CD4-positive, alpha-beta T cell treated with Interleukin-1 beta for 1 hour (primary cell): ENCODE data around the gene NF1.

Source experiments
- DNase-seq, 2 donors: peaks; one replicate each; pipeline ENCODE4 v3.0.0-alpha.2; 2020 to 2022

The NF1 gene

GRCh38 chr17:31412511-31412910, 317.7 kb downstream of the NF1 start:
- DNase-seq: no peak

- no peak for DNase-seq
Observed at GRCh38 chr17:31413081-31413799, 318.5 kb downstream of the NF1 start.

- no peak for DNase-seq
Observed at GRCh38 chr17:31413874-31414549, 319.2 kb downstream of the NF1 start.

- no peak for DNase-seq
Observed at GRCh38 chr17:31414550-31414918, 319.8 kb downstream of the NF1 start.

- DNase-seq: peak in 1 of 2 donors; percentile 24
Observed at GRCh38 chr17:31415004-31415454, 320.3 kb downstream of the NF1 start.

- DNase-seq: no peak
Observed at GRCh38 chr17:31415640-31416502, 321.1 kb downstream of the NF1 start.

- no peak for DNase-seq
Observed at GRCh38 chr17:31416503-31416923, 321.7 kb downstream of the NF1 start.

- DNase-seq: no peak
Observed at GRCh38 chr17:31417051-31417792, 322.4 kb downstream of the NF1 start.

- DNase-seq: no peak
Observed at GRCh38 chr17:31418773-31419350, 324.1 kb downstream of the NF1 start.

GRCh38 chr17:31422443-31422842, 327.7 kb downstream of the NF1 start:
- DNase-seq: no peak

GRCh38 chr17:31424944-31425281, 330.1 kb downstream of the NF1 start:
- no peak for DNase-seq

GRCh38 chr17:31425282-31426040, 330.7 kb downstream of the NF1 start:
- no peak for DNase-seq
